Sigmoid colon (tissue), 7 donors: ENCODE measurements around the gene DACH1. TPM values are rescaled to one million over a fixed set of nuclear protein-coding genes. Genes with fewer than 3 reads are reported as not detected.

Experiments
- DNase-seq: peaks from one replicate; pipeline ENCODE4 v3.0.0-alpha.2; 2019
- H3K27ac ChIP-seq, 4 donors: fragments of 200-600 bp; sonication (generic); one replicate each; pipeline ENCODE4 v1.5.1; 2016 to 2019; ENCODE audit warnings: mild to moderate bottlenecking in 1 of 4
- H3K27me3 ChIP-seq, 3 donors: fragments of 200-600 bp; sonication (generic); one replicate each; pipeline ENCODE4 v1.5.1; 2019; ENCODE audit warnings: mild to moderate bottlenecking in 1 of 3
- H3K36me3 ChIP-seq, 4 donors: fragments of 200-600 bp; sonication (generic); one replicate each; pipeline ENCODE4 v1.5.1; 2016 to 2019
- H3K4me1 ChIP-seq, 4 donors: fragments of 200-600 bp; sonication (generic); one replicate each; pipeline ENCODE4 v1.5.1; 2017 to 2019
- H3K4me3 ChIP-seq, 4 donors: fragments of 200-600 bp; sonication (generic); one replicate each; pipeline ENCODE4 v1.5.1; 2017 to 2019; ENCODE audit warnings: mild to moderate bottlenecking in 2 of 4, moderate library complexity in 1 of 4
- H3K9me3 ChIP-seq, 4 donors: fragments of 200-600 bp in 3 of 4; sonication (generic) in 3 of 4; one replicate each; pipeline versions ENCODE4 v1.5.1 to v1.6.1; 2013 to 2019
- CTCF ChIP-seq, 4 experiments: fragments of 450-650 bp in 3 of 4; fragments of 200-600 bp in 1 of 4; IDR thresholded peaks; one replicate each; pipeline ENCODE4 v1.5.1; 2016 to 2019; ENCODE audit warnings: antibody characterized with exemption in 4 of 4, mild to moderate bottlenecking in 3 of 4, moderate library complexity in 2 of 4
- EP300 ChIP-seq, 4 donors: sonication (generic); formaldehyde crosslinking; IDR thresholded peaks; one replicate each; pipeline ENCODE4 v1.6.1; 2017; ENCODE audit warnings: antibody characterized with exemption in 4 of 4
- POLR2A ChIP-seq, 2 donors: fragments of 450-650 bp; IDR thresholded peaks; one replicate each; pipeline ENCODE4 v1.6.1; 2016; ENCODE audit warnings: antibody characterized with exemption in 2 of 2, mild to moderate bottlenecking in 2 of 2, moderate library complexity in 2 of 2
- POLR2AphosphoS5 ChIP-seq, 4 donors: sonication (generic); formaldehyde crosslinking; IDR thresholded peaks; one replicate each; pipeline ENCODE4 v1.6.1; 2017; ENCODE audit warnings: antibody characterized with exemption in 4 of 4
- WGBS, 2 donors: extraction: QIAGEN DNeasy Blood & Tissue Kit; methylation state at CpG; one replicate each; pipeline ENCODE4 v1.1.7; 2013; 5-methylcytosine and 5-hydroxymethylcytosine counted together
- intact Hi-C: fragments of 100-400 bp; cut with DNase I; formaldehyde crosslinking; loops from one replicate; pipeline ENCODE4 v1.15.1; 2023
- polyA plus RNA-seq, 3 donors: library from polyadenylated mRNA; stranded (reverse); fragments of 200-250 nt; gene quantifications; one replicate each; pipeline ENCODE4 v1.2.3, GENCODE V29; 2013
- total RNA-seq, 4 donors: library from RNA; depleted of rRNA; stranded (reverse); fragments of >200 nt; gene quantifications; one replicate each; pipeline ENCODE4 v1.1.0, GENCODE V29; 2016
- donor health status: healthy with polysubstance abuse.
- donor health status: Bipolar disorder and iron deficiency.
- donor health status: healthy.

DACH1 gene
- total and polyA plus RNA-seq, 7 donors, result 0.49 to 1.9 (median 1.6) TPM

DNA sequence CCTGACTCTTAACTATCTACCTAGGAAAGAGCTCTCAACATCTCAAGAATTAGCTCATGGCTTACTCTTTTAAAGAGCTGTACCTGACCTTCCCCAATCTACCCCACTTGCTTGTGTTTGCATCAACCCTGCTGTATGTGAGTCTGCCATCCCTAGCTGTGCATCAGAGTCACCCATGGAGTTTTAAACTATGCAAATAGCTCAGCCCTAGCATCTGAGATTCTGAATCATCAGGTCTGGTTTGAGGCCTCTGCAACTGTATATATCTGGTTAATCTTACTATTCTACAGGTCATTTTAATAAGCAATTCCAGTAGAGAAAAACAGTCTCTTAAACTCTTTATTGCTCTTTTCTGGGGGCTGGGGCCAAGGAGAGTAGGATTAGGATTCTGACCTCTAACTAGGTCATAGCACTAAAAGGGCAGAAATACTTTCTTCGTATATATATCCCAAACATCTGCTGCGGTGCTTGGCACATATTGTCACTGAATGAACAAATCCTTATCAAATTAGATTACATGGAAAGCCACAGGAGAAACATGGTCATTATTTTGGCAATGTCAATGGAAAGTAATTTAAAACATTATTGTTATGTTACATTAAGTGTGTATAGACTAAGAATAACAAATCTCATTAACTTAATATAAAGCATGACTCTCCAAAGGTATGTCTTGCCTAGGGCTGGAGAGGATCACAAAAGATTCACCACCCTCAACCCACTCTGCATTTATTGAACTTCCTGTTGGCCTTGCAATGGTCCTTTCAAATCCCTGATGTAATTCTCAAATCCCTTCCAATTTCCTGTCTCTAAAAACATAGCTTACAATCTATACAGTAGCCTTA lies 232.2 kb downstream of the DACH1 start:
- no peak for TF ChIP-seq CTCF (IDR thresholded peaks at IDR 0.05)
- no peak for TF ChIP-seq POLR2A (IDR thresholded peaks at IDR 0.05)
- no peak for TF ChIP-seq EP300 (IDR thresholded peaks at IDR 0.05)
- no peak for TF ChIP-seq POLR2AphosphoS5 (IDR thresholded peaks at IDR 0.05)
- Histone ChIP-seq H3K9me3 (no peaks in the 10 kb centered on the region), H3K4me1 (no peaks in the 10 kb centered on the region), H3K27ac (no peak overlapping the region), H3K4me3 (no peak overlapping the region), H3K36me3 (no peaks in the 10 kb centered on the region), H3K27me3 (no peaks in the 10 kb centered on the region)
- no peak for DNase-seq
- intact Hi-C loops, result no loop called here
- 81 to 84% methylated on average over 2 of the region's 2 CpGs for WGBS, 2 donors

DNA sequence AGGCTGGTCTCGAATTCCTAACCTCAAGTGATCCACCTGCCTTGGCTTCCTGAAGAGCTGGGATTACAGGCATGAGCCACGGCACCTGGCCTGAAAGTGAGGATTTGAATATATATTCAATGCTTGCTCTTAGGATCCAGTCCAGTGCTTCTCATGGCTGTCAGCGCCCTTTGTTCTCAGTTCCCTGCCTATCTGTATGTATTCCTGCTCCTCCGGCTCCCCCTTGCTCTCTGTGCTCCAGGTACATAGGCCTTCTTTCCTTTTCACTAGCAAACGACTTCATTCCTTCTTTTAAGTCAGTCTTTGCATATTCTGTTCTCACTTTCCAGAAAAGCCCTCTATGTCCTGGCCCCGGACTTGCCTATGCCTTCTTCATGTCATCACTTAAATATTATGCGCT lies 232.8 kb downstream of the DACH1 start:
- intact Hi-C loops, result no loop called here
- Histone ChIP-seq H3K4me1 (no peaks in the 10 kb centered on the region), H3K9me3 (no peaks in the 10 kb centered on the region), H3K27me3 (no peaks in the 10 kb centered on the region), H3K36me3 (no peaks in the 10 kb centered on the region), H3K4me3 (no peak overlapping the region), H3K27ac (no peak overlapping the region)
- no peak for TF ChIP-seq CTCF (IDR thresholded peaks at IDR 0.05)
- TF ChIP-seq POLR2AphosphoS5 (IDR thresholded peaks at IDR 0.05), result no peak
- TF ChIP-seq POLR2A (IDR thresholded peaks at IDR 0.05), result no peak
- TF ChIP-seq EP300 (IDR thresholded peaks at IDR 0.05), result no peak
- 93% methylated on average over 7 of the region's 7 CpGs for WGBS, 2 donors
- DNase-seq, result no peak

GRCh38 chr13:71632721-71633120 lies 234.3 kb downstream of the DACH1 start:
- WGBS, 2 donors, result 86 to 90% methylated on average over 1 of the region's 1 CpG
- TF ChIP-seq POLR2A (IDR thresholded peaks at IDR 0.05) (no peak), CTCF (IDR thresholded peaks at IDR 0.05) (no peak), POLR2AphosphoS5 (IDR thresholded peaks at IDR 0.05) (no peak), EP300 (IDR thresholded peaks at IDR 0.05) (no peak)
- H3K4me1 ChIP-seq, result no peaks in the 10 kb centered on the region
- no peak for DNase-seq
- intact Hi-C loops, result no loop called here
- no peaks in the 10 kb centered on the region for H3K9me3 ChIP-seq
- no peak overlapping the region for H3K4me3 ChIP-seq
- no peak overlapping the region for H3K27ac ChIP-seq
- H3K36me3 ChIP-seq, result no peaks in the 10 kb centered on the region
- H3K27me3 ChIP-seq, result no peaks in the 10 kb centered on the region

GRCh38 chr13:71632206-71632605 lies 234.8 kb downstream of the DACH1 start:
- no peak overlapping the region for H3K4me3 ChIP-seq
- WGBS, 2 donors, result 71 to 84% methylated on average over 3 of the region's 3 CpGs
- TF ChIP-seq POLR2AphosphoS5 (IDR thresholded peaks at IDR 0.05) (no peak), EP300 (IDR thresholded peaks at IDR 0.05) (no peak), POLR2A (IDR thresholded peaks at IDR 0.05) (no peak), CTCF (IDR thresholded peaks at IDR 0.05) (no peak)
- no peak for DNase-seq
- intact Hi-C loops, result no loop called here
- H3K4me1 ChIP-seq, result no peaks in the 10 kb centered on the region
- H3K9me3 ChIP-seq, result no peaks in the 10 kb centered on the region
- no peaks in the 10 kb centered on the region for H3K36me3 ChIP-seq
- no peak overlapping the region for H3K27ac ChIP-seq
- no peaks in the 10 kb centered on the region for H3K27me3 ChIP-seq
